SH-SY5Y (cell line): ENCODE data around the gene MAP1B.

Experiments
- GATA2 ChIP-seq: IDR thresholded peaks from 2 replicates; pipeline ENCODE4 v1.6.1; 2011; ENCODE audit warnings: mild to moderate bottlenecking, low read depth, low read length
- GATA3 ChIP-seq: IDR thresholded peaks from 2 replicates; pipeline ENCODE4 v1.6.1; 2011; ENCODE audit warnings: low read depth, mild to moderate bottlenecking, low read length, moderate library complexity

GRCh38 chr5:72144762-72145161 is 37.5 kb downstream of the MAP1B start:
- TF ChIP-seq GATA2: no peak
- TF ChIP-seq GATA3: no peak
